GM19043 (cell line): ENCODE data around the gene GABRR2.

Experiments
- ATAC-seq: cut with Tn5 transposase; IDR thresholded peaks from one replicate; pipeline ENCODE4 v1.9.1; 2021; ENCODE audit warnings: low read depth; ENCODE audit not compliant: unreplicated experiment

The GABRR2 gene

GRCh38 chr6:89315249-89315885 lies at the start of gene GABRR2:
GABRR2 (minus strand) TSS chr6:89315299; CDS start chr6:89315165, 134 bp downstream.
- ATAC-seq, result no peak

- ATAC-seq, result no peak
These were observed 49.5 kb upstream of the GABRR2 start for GRCh38 chr6:89364586-89364985.

- no peak for ATAC-seq
These were observed 46.1 kb upstream of the GABRR2 start for GRCh38 chr6:89361171-89361570.

- peak; percentile 39 for ATAC-seq
These were observed 45.4 kb upstream of the GABRR2 start for GRCh38 chr6:89360415-89360999.

- no peak for ATAC-seq
These were observed 44.5 kb upstream of the GABRR2 start for GRCh38 chr6:89359561-89359960.

- ATAC-seq, result peak; percentile 52
These were observed 42.3 kb upstream of the GABRR2 start for GRCh38 chr6:89357390-89357789.

- ATAC-seq, result no peak
These were observed 41.6 kb upstream of the GABRR2 start for GRCh38 chr6:89356642-89357170.

GRCh38 chr6:89355511-89356194 lies 40.6 kb upstream of the GABRR2 start:
- ATAC-seq, result no peak

- no peak for ATAC-seq
These were observed 38.7 kb upstream of the GABRR2 start for GRCh38 chr6:89353702-89354392.

GRCh38 chr6:89353118-89353556 lies 38.0 kb upstream of the GABRR2 start:
- no peak for ATAC-seq

- ATAC-seq, result peak; percentile 28
These were observed 37.4 kb upstream of the GABRR2 start, which contains the start of gene UBE2J1 for GRCh38 chr6:89352278-89353117. UBE2J1 (minus strand) TSS chr6:89352722; CDS start chr6:89352569, 153 bp downstream.

GRCh38 chr6:89351671-89352277 lies 36.7 kb upstream of the GABRR2 start:
- ATAC-seq, result no peak

- peak; percentile 47 for ATAC-seq
These were observed 35.3 kb upstream of the GABRR2 start for GRCh38 chr6:89350281-89350966.

GRCh38 chr6:89348372-89348771 lies 33.3 kb upstream of the GABRR2 start:
- ATAC-seq, result no peak

GRCh38 chr6:89347825-89348224 lies 32.7 kb upstream of the GABRR2 start:
- ATAC-seq, result no peak

GRCh38 chr6:89346433-89346832 lies 31.3 kb upstream of the GABRR2 start:
- no peak for ATAC-seq

- no peak for ATAC-seq
These were observed 24.5 kb upstream of the GABRR2 start for GRCh38 chr6:89339565-89339964.

- ATAC-seq, result no peak
These were observed 20.1 kb upstream of the GABRR2 start for GRCh38 chr6:89335164-89335563.

- ATAC-seq, result no peak
These were observed 15.8 kb upstream of the GABRR2 start for GRCh38 chr6:89330910-89331309.
